Body of pancreas (tissue), 4 donors: ENCODE measurements around the gene TMEM233.

Experiments
- POLR2A ChIP-seq, 3 donors: fragments of 450-650 bp; IDR thresholded peaks; one replicate each; pipeline ENCODE4 v1.6.1; 2016; ENCODE audit warnings: antibody characterized with exemption in 3 of 3, mild to moderate bottlenecking in 2 of 3
- TF ChIP-seq, protein P1 (sequence below), 7 experiments: fragments of 450-650 bp in 4 of 7; fragments of 200-600 bp in 3 of 7; sonication (generic) in 3 of 7; IDR thresholded peaks; one replicate each; pipeline ENCODE4 v1.5.1; 2016 to 2019; ENCODE audit warnings: antibody characterized with exemption in 7 of 7

DNA sequence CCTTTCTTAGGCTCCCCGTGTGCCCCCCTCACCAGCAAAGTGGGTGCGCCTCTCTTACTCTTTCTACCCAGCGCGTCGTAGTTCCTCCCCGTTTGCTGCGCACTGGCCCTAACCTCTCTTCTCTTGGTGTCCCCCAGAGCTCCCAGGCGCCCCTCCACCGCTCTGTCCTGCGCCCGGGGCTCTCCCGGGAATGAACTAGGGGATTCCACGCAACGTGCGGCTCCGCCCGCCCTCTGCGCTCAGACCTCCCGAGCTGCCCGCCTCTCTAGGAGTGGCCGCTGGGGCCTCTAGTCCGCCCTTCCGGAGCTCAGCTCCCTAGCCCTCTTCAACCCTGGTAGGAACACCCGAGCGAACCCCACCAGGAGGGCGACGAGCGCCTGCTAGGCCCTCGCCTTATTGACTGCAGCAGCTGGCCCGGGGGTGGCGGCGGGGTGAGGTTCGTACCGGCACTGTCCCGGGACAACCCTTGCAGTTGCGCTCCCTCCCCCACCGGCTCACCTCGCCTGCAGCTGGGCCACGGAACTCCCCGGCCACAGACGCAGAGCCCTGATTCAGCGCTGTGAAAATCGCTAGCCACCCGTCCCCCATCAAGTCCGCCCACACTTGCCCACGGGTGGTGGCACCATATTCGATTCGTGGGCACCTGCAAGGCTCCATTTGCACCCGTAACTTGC is 1.3 kb downstream of the TMEM233 start:
- no peak for TF ChIP-seq POLR2A (IDR thresholded peaks at IDR 0.05)
- TF ChIP-seq, protein P1, sequence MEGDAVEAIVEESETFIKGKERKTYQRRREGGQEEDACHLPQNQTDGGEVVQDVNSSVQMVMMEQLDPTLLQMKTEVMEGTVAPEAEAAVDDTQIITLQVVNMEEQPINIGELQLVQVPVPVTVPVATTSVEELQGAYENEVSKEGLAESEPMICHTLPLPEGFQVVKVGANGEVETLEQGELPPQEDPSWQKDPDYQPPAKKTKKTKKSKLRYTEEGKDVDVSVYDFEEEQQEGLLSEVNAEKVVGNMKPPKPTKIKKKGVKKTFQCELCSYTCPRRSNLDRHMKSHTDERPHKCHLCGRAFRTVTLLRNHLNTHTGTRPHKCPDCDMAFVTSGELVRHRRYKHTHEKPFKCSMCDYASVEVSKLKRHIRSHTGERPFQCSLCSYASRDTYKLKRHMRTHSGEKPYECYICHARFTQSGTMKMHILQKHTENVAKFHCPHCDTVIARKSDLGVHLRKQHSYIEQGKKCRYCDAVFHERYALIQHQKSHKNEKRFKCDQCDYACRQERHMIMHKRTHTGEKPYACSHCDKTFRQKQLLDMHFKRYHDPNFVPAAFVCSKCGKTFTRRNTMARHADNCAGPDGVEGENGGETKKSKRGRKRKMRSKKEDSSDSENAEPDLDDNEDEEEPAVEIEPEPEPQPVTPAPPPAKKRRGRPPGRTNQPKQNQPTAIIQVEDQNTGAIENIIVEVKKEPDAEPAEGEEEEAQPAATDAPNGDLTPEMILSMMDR (IDR thresholded peaks at IDR 0.05): no peak
